NCI-H1092 treated with DMSO at 0.1 percent for 48 hours (cell line): ENCODE measurements around the gene CYP1B1.
A peak's percentile ranks its signal among the peaks of the same experiment; 100 is the strongest.
"Not testable (repeated sequence)": the region's sequence is repeated elsewhere in the genome, so short reads cannot be mapped to it uniquely, and the experiment has no call there.

ENCODE experiments used
- DNase-seq: peaks from one replicate; lab custom pipeline; 2025; lab: John Stamatoyannopoulos, UW

CYP1B1 gene

DNA sequence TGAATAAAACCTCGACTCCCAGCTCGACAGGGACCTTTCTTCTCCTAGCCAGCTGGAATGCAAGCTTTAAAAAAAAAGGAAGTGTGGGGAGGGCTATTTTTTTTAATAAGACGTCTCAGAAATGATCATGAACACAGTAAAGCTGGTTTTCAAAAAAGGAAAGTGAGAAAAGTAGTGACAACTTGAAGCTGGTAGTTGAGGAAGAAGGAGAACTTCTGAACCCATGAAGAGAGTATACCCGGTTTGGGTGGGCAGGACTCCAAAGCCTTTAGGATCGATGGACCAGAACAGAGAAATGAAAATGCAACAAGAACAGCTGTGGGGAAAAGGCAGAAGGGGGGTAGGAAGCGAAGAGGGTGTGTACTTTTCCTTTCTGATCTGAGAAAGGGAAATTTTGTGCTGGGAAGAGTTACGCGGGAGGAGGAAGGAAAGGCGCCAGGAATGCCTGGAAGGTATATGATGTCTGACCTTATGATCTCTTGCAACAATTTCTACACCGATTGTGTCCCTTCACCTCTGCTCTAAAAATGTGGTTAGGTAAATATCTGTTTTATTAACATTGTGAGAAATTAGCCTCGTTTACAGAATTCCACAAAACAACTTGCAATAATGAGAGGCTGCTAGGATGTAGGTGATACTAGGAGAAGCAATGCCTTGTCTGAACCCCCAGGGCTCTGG is 22.6 kb upstream of the CYP1B1 start:
- DNase-seq, result no peak

DNA sequence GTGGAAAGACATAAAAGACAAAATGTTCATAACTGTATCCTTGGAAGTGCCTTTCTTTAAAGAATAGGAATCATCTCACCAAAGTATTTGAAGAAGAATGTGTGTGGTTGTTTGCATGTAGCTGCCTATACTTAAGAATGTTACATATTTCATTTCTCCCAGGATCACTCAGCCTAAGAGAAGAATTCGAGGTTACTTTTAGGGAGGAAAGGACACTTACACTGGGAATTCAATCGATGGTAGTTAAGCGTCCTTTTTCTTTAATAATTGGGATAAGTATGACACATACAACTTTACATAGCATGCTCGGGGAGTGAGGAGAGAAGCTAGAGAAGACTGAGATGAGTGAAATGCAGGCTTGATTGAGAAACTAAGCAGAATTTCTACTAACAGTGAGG is 22.0 kb upstream of the CYP1B1 start:
- no peak for DNase-seq

DNA sequence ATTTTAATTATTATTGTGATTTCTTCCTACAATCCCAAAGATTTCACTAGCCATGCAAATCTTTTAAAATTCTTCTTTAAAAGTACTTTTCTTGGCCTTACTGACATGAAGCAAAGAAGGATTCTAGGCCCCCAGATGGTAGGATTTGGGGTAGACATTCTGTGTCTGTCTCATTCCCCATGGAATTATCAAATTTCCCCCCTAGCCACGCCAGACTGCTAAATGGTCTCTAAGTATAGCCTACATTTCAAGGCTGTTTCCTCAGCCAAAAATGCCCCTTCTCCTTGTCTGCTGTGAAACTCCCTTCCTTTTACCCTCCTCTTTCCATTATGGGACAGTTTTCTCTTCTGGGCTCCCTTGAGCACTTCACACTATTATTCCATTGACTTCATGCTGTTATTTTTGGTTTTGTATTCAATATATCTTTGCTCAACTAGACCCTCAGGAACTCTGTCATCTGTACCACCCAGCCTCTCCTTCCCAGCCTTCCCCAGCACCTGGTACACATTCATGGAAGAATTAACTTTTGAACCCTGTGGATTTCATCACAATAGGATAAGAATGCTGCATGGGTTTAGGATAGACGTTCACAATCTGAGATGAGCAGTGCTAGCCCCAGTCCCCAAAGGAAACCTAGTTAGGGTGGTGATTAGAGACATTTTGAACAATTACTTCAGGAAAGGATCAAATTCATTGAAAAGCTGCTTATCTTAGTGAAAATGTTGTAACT is 21.5 kb upstream of the CYP1B1 start:
- DNase-seq, result no peak

DNA sequence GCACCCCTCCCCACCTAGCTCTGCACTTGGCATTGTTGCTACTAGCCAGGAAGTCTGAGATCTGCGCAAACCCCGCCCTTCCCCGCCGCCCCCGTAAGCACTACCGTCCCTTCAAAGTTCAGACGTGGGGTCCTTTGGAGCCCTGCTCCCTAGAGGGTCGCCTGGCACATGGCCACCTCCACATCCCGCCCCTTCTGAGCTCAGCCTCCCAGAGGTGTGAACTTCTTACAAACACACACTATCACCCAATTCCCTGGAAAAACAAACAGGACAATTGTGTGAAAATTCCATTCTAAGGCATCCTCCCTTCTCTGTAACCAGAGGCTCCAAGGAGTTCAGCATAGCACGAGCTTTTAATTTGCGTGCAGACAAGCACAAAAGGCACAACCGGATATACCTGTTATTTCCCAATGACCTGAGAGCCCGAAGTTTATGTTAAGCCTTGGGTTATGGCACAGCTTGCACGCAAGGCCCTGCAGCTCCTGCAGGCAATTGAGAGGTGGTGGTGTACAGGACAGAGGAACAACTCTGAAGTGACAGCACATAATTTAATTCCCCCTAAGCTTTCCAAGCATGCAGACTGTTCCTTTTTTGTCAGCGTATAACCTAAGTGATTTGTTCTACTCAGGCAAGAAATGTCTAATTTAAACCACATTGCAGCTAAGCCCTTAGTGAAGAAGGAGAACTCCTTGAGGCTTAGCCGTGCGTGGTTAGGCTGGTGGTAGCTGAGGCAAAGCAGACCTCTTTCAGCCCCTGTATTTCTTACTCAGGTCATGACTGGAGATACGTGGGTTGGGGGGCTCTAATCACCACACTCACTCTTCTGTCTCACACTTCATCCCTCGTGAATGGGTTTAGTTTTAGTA is 20.3 kb upstream of the CYP1B1 start:
- DNase-seq, result no peak

DNA sequence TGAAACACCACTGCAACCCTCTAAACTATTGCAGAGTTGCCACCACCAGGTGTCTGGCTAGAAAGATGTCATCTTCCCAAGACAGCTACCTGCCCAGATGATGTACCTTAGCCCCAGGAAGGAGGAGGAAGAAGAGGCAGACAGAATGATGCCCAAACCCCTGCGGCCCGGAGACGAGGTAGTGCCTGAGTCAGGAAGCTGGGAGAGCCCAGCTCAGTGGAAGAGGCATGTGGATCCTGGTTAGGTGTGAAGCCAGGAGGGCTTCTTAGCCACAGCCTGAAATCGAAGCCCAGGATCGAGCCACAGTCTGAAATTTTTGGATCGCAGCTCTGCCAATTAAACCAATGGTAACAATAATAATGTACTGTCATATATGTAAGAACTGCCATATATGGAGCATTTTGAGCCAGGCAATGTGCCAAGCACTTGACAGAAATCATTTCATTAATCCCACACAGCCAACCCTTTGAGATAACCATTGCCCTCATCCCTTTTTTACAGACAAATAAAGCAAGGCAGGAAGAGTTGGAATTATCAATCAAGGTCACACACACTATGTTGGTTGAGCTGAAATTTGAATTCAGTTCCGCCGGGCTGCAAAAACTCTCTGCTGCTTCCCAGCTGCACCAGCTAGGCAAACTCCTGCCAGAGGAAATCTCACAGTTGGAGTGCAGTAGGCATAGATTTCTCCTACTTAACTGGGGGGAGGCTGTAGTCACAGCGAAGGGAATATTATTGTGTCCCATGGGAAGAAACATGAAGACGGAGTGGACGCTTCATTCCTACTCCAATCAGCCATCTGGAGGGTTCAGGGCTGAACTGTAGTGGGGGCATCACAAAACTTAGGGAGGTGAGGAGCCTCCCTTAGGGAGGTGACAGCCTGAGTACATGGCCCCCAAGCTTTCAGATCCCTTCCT is 19.4 kb upstream of the CYP1B1 start:
- DNase-seq, result no peak

DNA sequence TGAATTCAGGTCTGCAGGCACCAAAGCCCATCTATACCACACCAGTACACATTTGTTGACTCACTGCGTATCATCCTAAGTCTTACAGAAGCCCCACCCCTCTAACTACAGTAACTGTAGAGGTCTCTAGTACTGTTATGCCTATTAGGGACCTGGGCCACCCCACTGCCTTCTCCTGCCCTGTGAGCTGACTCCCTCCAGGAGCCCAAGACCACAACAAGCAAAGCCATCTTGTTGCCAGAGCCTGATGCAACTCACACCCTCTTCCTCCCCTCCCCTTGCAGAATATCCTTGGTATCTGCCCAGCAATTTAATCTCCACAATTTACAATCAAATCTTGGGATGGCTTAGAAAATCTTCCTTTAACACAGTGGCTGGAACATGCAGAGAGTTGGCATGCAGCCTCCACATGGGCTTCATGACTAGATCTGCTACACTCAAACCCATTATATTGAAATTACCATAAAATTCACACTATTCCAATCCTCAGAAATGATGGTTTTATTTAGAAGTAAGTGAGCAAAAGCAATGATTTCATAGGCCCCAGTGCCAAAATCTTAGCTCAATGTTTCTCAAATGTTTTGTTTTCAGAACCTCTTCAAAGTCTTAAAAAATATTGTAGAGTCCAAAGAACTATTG is 17.7 kb upstream of the CYP1B1 start:
- DNase-seq, result no peak

DNA sequence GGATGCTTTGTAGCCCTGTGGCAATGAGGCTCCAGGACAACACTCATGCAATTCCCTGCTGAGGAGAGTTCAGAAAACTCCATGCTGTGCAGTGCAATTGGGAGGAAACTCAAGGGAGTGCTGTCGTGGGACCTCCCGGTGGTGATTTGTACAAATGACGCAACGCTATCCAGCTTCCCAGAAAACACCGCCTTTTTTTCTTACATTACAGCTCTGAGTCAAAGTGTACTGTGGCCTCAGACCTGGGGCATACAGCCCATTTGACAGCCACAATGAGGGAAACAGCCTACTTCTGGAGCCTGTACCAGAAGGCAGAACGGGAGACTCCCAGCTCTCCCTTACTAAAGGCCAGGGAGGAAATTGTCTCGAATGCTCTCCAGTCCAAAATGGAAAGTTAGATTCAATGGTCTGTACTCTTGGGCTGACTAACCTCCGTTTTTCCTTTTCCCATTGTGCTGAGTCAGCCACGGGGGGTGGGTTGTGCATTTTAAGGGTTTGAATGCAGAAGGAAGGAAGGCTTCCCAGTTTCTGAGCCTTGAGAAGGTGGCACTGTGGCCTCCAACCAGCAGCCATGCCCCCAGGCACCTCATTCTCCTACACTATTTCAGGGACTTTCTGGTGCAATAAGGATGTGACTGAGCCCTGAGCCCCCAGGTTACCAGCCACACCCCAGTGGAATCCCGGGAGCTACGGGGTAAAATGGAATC is 16.4 kb upstream of the CYP1B1 start:
- DNase-seq, result no peak

DNA sequence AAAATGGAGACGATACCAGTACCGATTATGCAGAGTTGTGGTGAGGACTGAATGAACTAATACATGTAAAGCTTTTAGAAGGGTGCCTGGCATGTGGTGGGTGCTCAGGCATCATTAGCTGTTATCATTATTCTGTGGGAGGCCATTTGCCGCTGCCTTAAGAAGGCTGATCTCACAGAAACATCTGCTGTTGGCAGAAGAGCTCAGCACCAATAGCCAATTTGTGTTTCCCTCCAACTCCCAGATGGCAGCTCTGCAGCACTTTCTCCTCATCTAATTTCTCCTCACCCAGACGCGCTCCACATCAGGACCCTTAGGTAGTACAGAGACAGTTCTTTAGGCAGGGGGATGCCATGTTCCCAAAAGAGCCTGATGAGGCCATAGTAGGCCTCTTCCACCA is 15.8 kb upstream of the CYP1B1 start:
- DNase-seq, result no peak

DNA sequence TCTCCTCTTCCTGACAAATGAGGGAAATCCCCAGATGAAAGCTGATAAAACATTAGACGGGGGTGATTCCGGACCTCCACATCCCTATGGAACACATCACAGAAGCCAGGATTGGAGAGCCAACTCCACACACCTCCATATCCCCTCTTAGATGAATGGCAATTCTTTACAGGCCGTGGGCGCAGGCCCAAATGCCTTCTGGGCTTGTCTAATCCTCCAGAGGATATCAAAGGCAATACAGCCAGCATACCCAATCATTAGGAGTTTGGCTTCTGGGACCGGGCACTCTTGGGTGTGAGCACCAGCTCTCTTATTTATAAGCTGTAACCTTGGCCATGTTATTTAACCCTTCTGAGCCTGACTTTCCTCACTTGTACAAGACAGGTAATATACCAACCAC is 15.0 kb upstream of the CYP1B1 start:
- DNase-seq, result no peak

DNA sequence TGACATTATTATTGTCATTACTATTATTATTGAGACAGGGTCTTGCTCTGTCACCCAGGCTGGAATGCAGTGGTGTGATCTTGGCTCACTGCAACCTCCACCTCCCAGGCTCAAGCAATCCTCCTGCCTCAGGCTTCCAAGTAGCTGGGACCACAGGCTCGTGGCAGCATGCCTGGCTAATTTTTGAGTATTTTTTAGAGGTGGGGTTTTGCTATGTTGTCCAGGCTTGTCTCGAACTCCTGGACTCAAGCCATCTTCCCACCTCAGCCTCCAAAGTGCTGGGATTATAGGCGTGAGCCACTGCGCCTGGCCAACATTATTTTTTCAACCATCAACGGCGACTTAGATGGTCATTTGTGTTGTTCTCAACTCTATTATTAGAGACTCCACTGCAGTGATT is 14.3 kb upstream of the CYP1B1 start:
- not testable (repeated sequence) for DNase-seq

DNA sequence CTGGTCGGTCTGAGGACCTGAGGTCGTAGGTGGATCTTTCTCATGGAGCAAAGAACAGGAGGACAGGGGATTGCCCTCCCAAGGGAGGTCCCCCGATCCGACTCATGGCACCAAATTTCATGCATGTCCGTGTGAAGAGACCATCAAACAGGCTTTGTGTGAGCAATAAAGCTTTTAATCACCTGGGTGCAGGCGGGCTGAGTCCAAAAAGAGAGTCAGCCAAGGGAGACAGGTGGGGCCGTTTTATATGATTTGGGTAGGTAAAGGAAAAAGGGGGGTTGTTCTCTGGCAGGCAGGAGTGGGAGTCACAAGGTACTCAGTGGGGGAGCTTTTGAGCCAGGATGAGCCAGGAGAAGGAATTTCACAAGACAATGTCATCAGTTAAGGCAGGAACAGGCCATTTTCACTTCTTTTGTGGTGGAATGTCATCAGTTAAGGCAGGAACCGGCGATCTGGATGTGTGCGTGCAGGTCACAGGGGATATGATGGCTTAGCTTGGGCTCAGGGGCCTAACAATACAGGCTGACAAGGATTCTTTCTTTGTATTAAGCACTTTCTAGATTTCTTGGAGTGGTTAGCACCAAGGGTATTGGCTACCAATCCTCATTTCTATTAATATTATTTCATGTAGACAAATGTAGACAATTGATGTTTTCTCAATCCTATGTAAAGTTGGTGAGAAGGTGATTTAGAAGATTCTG is 10.2 kb upstream of the CYP1B1 start:
- not testable (repeated sequence) for DNase-seq

DNA sequence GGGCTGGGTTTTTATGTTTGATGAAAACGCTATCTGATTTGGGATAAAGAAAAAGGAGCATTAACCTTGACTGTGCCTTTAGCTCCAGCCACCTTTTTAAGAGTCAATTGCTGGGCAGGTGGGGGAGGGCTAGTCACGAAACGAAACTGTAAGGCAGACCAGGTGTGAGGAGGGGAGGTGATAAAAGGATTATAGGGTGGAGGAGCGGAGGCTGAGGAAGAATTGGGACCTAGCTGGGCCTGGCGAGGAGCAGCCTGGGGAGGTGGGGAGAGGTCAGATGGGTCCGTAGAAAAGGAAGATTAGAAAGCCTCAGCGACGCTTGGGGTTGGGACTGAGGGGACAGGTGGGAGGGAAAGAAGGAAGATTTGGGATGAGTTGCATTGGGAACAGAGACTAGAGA is 8.6 kb upstream of the CYP1B1 start:
- DNase-seq, result not testable (repeated sequence)

DNA sequence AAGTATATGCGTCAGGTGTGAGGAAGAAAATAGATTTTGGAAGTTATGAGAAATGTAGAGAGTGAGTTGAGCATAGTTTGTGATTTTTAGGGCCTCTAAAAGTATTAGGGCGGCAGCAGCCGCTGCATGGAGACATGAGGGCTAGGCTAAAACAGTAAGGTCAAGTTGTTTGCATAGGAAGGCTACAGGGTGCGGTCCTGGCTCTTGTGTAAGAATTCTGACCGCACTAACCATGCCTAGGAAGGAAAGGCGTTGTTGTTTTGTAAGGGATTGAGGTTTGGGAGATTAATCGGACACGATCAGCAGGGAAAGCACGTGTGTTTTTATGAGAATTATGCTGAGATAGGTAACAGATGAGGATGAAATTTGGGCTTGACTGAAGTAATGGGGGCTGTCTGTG is 6.8 kb upstream of the CYP1B1 start:
- not testable (repeated sequence) for DNase-seq

DNA sequence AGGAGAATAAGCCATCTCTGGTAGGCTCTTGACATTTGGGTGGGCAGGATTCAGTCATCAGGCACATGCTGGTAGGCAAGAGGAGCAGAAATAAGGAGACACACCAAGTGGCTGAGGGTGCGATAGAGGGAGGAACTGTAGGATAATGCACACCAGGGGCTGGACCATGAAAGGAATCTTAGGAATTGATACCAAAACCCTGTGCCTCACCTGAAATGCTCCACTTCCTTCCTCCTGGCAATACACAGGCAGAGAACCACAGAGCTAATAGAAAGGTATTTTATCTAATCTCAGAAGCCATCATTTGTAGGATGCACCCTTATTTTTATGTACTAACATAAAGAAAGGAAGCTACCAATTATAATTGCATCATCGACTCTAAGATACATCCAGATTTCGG is 4.4 kb upstream of the CYP1B1 start:
- DNase-seq, result no peak

DNA sequence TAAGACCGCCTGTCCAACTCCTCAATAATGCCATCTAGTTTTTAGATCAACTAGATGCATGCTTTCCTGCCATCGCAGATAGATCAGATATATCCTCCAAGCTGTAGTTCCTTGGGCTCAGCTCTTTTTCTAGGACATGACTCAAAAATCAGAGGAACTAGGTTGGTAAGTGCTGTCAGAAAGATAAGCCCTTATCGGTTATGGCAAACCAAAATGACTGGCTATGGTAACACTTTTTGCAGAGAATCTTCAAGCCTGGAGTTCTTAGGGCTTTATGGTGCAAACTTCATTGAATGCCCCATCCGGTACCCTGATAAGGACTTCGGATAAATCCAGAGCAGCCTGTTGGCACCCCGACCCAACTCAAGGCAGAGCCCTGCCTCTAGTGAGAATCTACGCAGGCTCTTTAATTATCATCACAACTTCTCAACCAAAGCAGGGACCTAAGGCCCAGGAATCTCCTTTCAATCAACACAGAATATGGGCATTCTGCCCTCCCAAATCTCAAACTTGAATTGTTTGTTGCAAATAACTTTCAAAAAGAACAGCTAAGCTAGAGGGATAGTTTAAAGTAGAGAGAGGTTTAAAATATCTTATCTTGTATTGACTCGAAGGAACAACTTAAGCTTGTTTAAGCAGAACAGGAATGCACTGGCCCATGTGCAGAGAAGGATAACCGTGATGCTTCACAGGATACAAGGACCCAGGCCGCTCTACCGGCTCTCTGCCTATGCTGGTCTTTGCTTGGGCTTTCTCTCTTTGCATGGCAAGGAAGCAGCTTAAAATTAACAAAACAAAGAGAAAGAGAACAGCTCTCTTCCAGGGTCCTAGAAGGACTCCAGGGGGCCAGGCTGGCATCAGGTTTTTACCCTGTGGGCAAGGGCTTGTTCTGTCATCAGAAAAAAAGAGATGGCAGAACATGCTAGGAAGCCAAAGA is 3.4 kb upstream of the CYP1B1 start:
- DNase-seq, result no peak

DNA sequence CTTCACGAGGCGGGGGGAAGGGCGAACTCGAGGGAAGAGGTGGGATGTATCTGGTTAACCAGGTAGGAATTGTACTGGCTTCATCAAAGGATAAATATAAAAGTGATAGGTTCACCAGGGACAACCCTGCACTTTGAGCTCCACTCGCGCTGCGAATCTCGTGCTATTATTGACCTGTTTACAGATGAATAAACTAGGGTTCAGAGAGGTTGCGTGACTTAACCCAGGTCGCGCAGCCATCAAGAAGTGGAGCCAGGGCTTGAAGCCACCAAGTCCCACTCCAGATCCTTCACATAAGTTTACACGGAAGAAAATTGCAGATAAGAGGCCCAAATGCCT is 1.4 kb upstream of the CYP1B1 start:
- no peak for DNase-seq

DNA sequence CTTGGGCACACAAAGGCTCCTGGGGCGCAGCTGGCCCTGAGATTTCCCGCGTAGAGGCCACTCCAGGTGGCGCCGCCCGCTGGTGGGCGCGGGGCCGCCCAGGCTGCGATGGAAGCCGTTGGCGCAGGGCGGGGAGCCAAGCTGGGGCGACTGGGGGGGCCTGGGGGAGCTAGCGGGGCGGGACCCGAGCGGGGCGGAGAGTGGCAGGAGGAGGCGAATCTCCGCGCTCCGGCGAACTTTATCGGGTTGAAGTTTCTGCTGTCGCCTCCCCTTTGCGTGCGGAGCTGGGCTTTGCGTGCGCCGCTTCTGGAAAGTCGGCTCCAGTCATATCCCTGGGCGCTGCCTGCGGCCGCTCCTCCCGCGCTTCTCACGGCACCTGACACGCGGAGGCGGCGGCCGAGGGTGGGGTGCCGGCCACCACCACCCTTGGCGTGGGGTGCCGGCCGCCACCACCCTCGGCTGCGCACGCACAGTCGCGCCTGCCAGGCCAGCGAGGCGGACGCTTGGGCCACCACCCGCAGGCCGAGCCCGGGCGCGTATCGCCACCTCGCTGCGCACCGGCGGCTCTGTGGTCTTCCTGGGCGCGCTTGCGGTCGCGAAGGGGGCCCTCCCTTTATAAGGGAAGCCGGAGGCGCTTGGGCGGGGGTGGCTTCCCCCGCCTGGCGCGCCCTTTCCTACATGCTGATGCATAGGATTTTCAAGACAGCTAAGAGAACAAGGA is 919 bp upstream of the CYP1B1 start:
- peak; percentile 3 for DNase-seq

DNA sequence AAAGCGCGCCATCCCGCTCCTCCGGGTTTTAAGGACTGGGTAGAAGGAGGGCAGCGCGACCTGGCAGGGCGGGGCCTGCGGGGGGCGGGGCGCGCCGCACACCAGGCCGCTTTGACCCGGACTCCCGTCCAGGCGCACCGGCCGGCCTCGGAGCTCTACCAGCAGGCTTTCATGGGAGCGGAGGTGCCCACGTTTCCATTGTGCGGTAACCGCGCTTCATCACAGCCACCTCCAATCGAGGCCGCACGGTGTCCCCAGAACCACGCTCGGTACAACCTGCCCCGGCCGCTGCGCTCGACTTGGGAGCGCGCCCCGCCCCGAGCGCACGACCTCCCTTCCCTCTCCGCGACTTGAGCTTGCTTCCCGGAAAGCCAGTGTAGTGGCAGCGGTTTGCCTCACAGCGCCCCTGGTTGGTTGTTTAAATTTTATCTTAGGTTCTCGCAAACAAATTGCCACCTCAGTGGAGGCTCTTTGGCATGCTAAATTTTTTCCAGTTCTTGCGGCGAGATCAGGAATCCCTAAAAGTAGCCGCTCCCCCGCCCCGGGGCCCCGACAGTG is 280 bp upstream of the CYP1B1 start:
- DNase-seq, result no peak
